A549 (cell line): ENCODE results near the gene CADM4. TPM values are rescaled to one million over a fixed set of nuclear protein-coding genes. Genes with fewer than 3 reads are reported as not detected.
A peak's percentile ranks its signal among the peaks of the same experiment; 100 is the strongest.

Experiments used
- ATAC-seq, 2 experiments: fragments of 200-7000 bp in 1 of 2; fragments of >200 bp in 1 of 2; cut with Nextera tagmentation in 1 of 2; cut with Tn5 transposase in 1 of 2; 3 replicates each; pipeline versions ENCODE4 v1.8.0 to v1.9.1; 2018 to 2020; ENCODE audit warnings: mild to moderate bottlenecking in 1 of 2, moderate library complexity in 1 of 2
- CTCF ChIA-PET: fragments of 300-600 bp; sonication (Branson Sonifier 250); formaldehyde crosslinking; extraction: SDS; loops from one replicate; lab custom pipeline; 2021; ENCODE audit warnings: antibody characterized with exemption, inconsistent platforms; lab: Yijun Ruan, JAX
- POLR2A ChIA-PET: fragments of 350-600 bp; formaldehyde crosslinking; extraction: SDS; loops from one replicate; lab custom pipeline; 2021; ENCODE audit warnings: antibody characterized with exemption, inconsistent platforms; lab: Yijun Ruan, JAX
- DNase-seq, 2 experiments: peaks; one replicate each; pipeline versions ENCODE4 v3.0.0 to v3.0.0-alpha.2; 2011 to 2016; ENCODE audit warnings: low read depth in 1 of 2, low spot score in 1 of 2
- FAIRE-seq: peaks from 2 replicates; lab custom pipeline; 2011; peaks lifted over from hg19 to GRCh38; lab: Jason Lieb, UNC
- H3K27ac ChIP-seq, 2 experiments: fragments of >200 bp; sonication (Bioruptor Twin); formaldehyde crosslinking; 3 replicates each; pipeline ENCODE4 v1.5.1; 2016 to 2017
- H3K4me1 ChIP-seq: fragments of >200 bp; sonication (Bioruptor Twin); formaldehyde crosslinking; 3 replicates; pipeline ENCODE4 v1.6.1; 2016
- H3K4me2 ChIP-seq: fragments of >200 bp; sonication (Bioruptor Twin); formaldehyde crosslinking; 3 replicates; pipeline ENCODE4 v1.6.1; 2016
- H3K4me3 ChIP-seq: fragments of >200 bp; sonication (Bioruptor Twin); formaldehyde crosslinking; 3 replicates; pipeline ENCODE4 v1.5.1; 2016
- H3K9me3 ChIP-seq: fragments of >200 bp; sonication (Bioruptor Twin); formaldehyde crosslinking; 3 replicates; pipeline ENCODE4 v1.6.1; 2016
- CBX8 ChIP-seq: fragments of 200-600 bp; sonication (generic); IDR thresholded peaks from 2 replicates; pipeline ENCODE4 v1.6.1; 2016
- ELK1 ChIP-seq: fragments of 150-350 bp; IDR thresholded peaks from 2 replicates; pipeline ENCODE4 v1.6.1; 2014; ENCODE audit warnings: low read depth, mild to moderate bottlenecking, low read length
- HDAC2 ChIP-seq: fragments of 200-600 bp; sonication (generic); IDR thresholded peaks from 2 replicates; pipeline ENCODE4 v1.6.1; 2016
- JUN ChIP-seq, 2 experiments: fragments of >200 bp; sonication (Bioruptor Twin); formaldehyde crosslinking; IDR thresholded peaks; 2 replicates in 1 of 2; 3 replicates in 1 of 2; pipeline ENCODE4 v1.6.1; 2016 to 2017
- NFE2L2 ChIP-seq: fragments of 150-350 bp; conservative IDR thresholded peaks from 2 replicates; pipeline ENCODE4 v1.6.1; 2014; ENCODE audit warnings: low read length
- PHF8 ChIP-seq: fragments of 200-600 bp; sonication (generic); IDR thresholded peaks from 2 replicates; pipeline ENCODE4 v1.6.1; 2016; ENCODE audit warnings: low read depth, mild to moderate bottlenecking, antibody characterized with exemption, moderate library complexity, borderline replicate concordance
- POLR2A ChIP-seq: IDR thresholded peaks from 2 replicates; pipeline ENCODE4 v1.6.1; 2012; ENCODE audit warnings: mild to moderate bottlenecking, low read length
- RFX5 ChIP-seq: fragments of 450-650 bp; IDR thresholded peaks from 2 replicates; pipeline ENCODE4 v1.7.1; 2014; ENCODE audit warnings: antibody characterized with exemption, mild to moderate bottlenecking, moderate library complexity
- RNF2 ChIP-seq: fragments of 200-600 bp; sonication (generic); IDR thresholded peaks from 2 replicates; pipeline ENCODE4 v1.6.1; 2016; ENCODE audit warnings: low read depth, mild to moderate bottlenecking, antibody characterized with exemption, moderate library complexity, borderline replicate concordance
- ZFP36 ChIP-seq: fragments of 450-650 bp; IDR thresholded peaks from 2 replicates; pipeline ENCODE4 v1.6.1; 2014; ENCODE audit warnings: borderline replicate concordance; ENCODE audit not compliant: partially characterized antibody
- WGBS: methylation state at CpG from one replicate; pipeline ENCODE4 v1.1.6; 2017; ENCODE audit errors: missing lambda C conversion rate; 5-methylcytosine and 5-hydroxymethylcytosine counted together
- polyA plus RNA-seq, 4 experiments: library from polyadenylated mRNA; depleted of rRNA in 3 of 4; stranded (reverse); fragments of >200 nt; fragmentation: RNase III in 1 of 4; extraction: RNeasy Plus Mini Kit Qiagen cat#74134 plus additional on column Dnase treatment in 1 of 4; gene quantifications; 2 replicates in 3 of 4; 3 replicates in 1 of 4; pipeline ENCODE4 v1.2.3, GENCODE V29; 2011 to 2017
- small RNA-seq, 6 experiments: library from RNA; depleted of rRNA; stranded (forward); fragments of <200 nt; gene quantifications; one replicate each; pipeline ENCODE3, GENCODE V24; 2012
- TF ChIP-seq, protein P1 (sequence below): IDR thresholded peaks from 2 replicates; pipeline ENCODE4 v1.6.1; 2012
- TF ChIP-seq, protein P2 (sequence below): IDR thresholded peaks from 2 replicates; pipeline ENCODE4 v1.6.1; 2012; ENCODE audit warnings: low read depth, borderline replicate concordance

The CADM4 gene
- polyA plus RNA-seq, 2 of the 4 experiments (the other 2 are of a cell fraction): 4.2 to 9.2 TPM

- under 1% methylated on average over 50 of the region's 51 CpGs for WGBS
- no peaks in the 10 kb centered on the region for H3K9me3 ChIP-seq
Measured at GRCh38 chr19:43575156-43575950, 64.3 kb downstream of the CADM4 start, which contains the start of the genes PINLYP and XRCC1. Gene PINLYP, plus strand, starts transcription at chr19:43575801. Its CDS starts 1,391 bp downstream, at chr19:43577192. Gene XRCC1, minus strand, starts transcription at chr19:43575527. Its CDS starts 69 bp downstream, at chr19:43575458.

DNA sequence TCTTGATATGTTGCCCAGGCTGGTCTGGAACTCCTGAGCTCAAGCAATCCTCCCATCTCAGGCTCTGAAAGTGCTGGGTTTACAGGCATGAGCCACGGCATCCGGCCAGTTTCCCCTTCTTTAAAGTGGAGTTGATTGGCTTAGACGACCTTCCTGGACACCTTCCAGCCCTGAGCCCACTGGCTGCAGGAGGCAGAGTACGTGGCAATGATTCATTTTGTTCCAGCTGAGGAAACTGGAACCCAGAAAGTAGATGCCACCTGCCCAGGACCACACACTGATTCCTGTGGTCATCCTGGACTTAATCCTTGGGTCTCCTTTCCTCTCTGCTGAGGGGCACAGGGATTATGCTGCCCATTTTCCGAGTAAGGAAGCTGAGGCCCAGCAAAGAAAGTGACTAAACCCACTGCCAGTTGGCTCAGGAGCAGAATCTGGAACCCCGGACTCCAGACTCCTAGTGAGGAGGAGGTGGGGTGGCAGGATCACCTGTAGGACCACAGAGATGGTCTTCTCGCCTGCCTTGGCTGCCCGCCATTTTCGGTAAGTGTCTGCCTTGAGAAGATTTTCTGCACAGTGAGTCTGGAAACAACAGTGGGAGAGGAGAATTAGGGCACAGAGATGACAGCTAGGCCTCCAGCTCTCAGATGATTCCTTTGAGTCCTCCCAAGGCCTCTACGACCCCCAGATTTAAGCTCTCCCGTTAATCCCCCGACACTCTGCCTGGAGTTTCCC, 65.1 kb downstream of the CADM4 start:
- Histone ChIP-seq H3K4me2 (peak overlapping the region; percentile 95), H3K4me3 (peak overlapping the region; percentile 84), H3K9me3 (no peaks in the 10 kb centered on the region)
- POLR2A ChIA-PET: interaction anchor here (1.2 to 2.4 kb wide), 4 partner anchors 10 to 42 kb away, joined by 3 to 17 read pairs (median 6); partner anchors contain the start of genes IRGQ, ZNF575 and ZNF576
- CTCF ChIA-PET: interaction anchor here (0.6 to 3.0 kb wide), 11 partner anchors 9 to 1140 kb away, joined by 3 to 24 read pairs (median 4); no protein-coding TSS in a partner anchor
- TF ChIP-seq PHF8 (no peak), RNF2 (no peak)
- TF ChIP-seq, all 56 proteins: peak for 0
- ATAC-seq (no peak; a peak in 1 of 6 replicates), FAIRE-seq (no peak), DNase-seq (no peak)
- Histone ChIP-seq H3K4me1 (peaks cover 11% of the 10 kb centered on the region), H3K27ac (peak overlapping the region; percentile 91)
- WGBS: 29% methylated on average over 12 of the region's 12 CpGs

More at GRCh38 chr19:43575156-43575950, 64.3 kb downstream of the CADM4 start, which contains the start of the genes PINLYP and XRCC1:
- peak; percentile 98 to 99 for ATAC-seq
- FAIRE-seq: peak; percentile 99
- Histone ChIP-seq H3K27ac (peak within 1 kb of the TSS; percentile 91), H3K4me1 (peaks cover 11% of the 10 kb centered on the region), H3K4me2 (peak within 1 kb of the TSS; percentile 95), H3K4me3 (peak within 1 kb of the TSS; percentile 84)
- POLR2A ChIA-PET: interaction anchor here (1.2 to 2.4 kb wide), 4 partner anchors 9 to 42 kb away, joined by 3 to 17 read pairs (median 6); partner anchors contain the start of genes IRGQ, ZNF575 and ZNF576
- peak; percentile 99 to 100 for DNase-seq
- CTCF ChIA-PET: interaction anchor here (0.6 to 3.0 kb wide), 10 partner anchors 10 to 1141 kb away, joined by 3 to 24 read pairs (median 4); no protein-coding TSS in a partner anchor
- TF ChIP-seq, protein P1, sequence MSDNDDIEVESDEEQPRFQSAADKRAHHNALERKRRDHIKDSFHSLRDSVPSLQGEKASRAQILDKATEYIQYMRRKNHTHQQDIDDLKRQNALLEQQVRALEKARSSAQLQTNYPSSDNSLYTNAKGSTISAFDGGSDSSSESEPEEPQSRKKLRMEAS: 0 out of 2 replicates have a peak, but pooled peaks have one; percentile 35
- TF ChIP-seq ZFP36 (no peak), PHF8 (peak; percentile 63; the same call in 1 of the 2 replicates), JUN (IDR thresholded peaks at IDR 0.05) (peak in 1 of 2 experiments; percentile 58; a peak in 3 of 5 replicates), RFX5 (peak; percentile 97), POLR2A (peak; percentile 52), NFE2L2 (no peak), CBX8 (no peak), ELK1 (no peak), RNF2 (no peak), HDAC2 (0 out of 2 replicates have a peak, but pooled peaks have one; percentile 38)
- TF ChIP-seq, protein P2, sequence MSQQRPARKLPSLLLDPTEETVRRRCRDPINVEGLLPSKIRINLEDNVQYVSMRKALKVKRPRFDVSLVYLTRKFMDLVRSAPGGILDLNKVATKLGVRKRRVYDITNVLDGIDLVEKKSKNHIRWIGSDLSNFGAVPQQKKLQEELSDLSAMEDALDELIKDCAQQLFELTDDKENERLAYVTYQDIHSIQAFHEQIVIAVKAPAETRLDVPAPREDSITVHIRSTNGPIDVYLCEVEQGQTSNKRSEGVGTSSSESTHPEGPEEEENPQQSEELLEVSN: peak; percentile 65; the same call in 1 of the 2 replicates

Small RNA genes within 50 kb of the gene (small RNA-seq; reads per million reads assigned to genes)
- 0 reads per million in 6 experiments for gene RN7SL368P

Other genes starting within 250 kb of the CADM4 start
- not detected in 2 replicates for gene TEX101, start 225.0 kb downstream of the CADM4 start, polyA plus RNA-seq (2011; rRNA removed)
- not detected in 3 replicates for gene TEX101, start 225.0 kb downstream of the CADM4 start, polyA plus RNA-seq (2017; fragmentation: RNase III; extraction: RNeasy Plus Mini Kit Qiagen cat#74134 plus additional on column Dnase treatment)
- gene LYPD3, start 174.2 kb downstream of the CADM4 start, polyA plus RNA-seq (2011; rRNA removed): 0.43 and 0.78 TPM in 2 replicates
- 0.27 to 0.69 TPM (median 0.33 TPM) in 3 replicates for gene LYPD3, start 174.2 kb downstream of the CADM4 start, polyA plus RNA-seq (2017; fragmentation: RNase III; extraction: RNeasy Plus Mini Kit Qiagen cat#74134 plus additional on column Dnase treatment)
- 4.4 and 5.5 TPM in 2 replicates for gene PHLDB3, start 135.1 kb downstream of the CADM4 start, polyA plus RNA-seq (2011; rRNA removed)
- 10.1 to 12.0 TPM (median 12.0 TPM) in 3 replicates for gene PHLDB3, start 135.1 kb downstream of the CADM4 start, polyA plus RNA-seq (2017; fragmentation: RNase III; extraction: RNeasy Plus Mini Kit Qiagen cat#74134 plus additional on column Dnase treatment)
- 58.9 and 75.6 TPM in 2 replicates for gene ETHE1, start 112.6 kb downstream of the CADM4 start, polyA plus RNA-seq (2011; rRNA removed)
- 31.2 to 38.6 TPM (median 37.3 TPM) in 3 replicates for gene ETHE1, start 112.6 kb downstream of the CADM4 start, polyA plus RNA-seq (2017; fragmentation: RNase III; extraction: RNeasy Plus Mini Kit Qiagen cat#74134 plus additional on column Dnase treatment)
- 0.09 and 0.38 TPM in 2 replicates for gene ZNF575, start 106.7 kb downstream of the CADM4 start, polyA plus RNA-seq (2011; rRNA removed)
- 1.4 to 2.2 TPM (median 1.5 TPM) in 3 replicates for gene ZNF575, start 106.7 kb downstream of the CADM4 start, polyA plus RNA-seq (2017; fragmentation: RNase III; extraction: RNeasy Plus Mini Kit Qiagen cat#74134 plus additional on column Dnase treatment)
- gene XRCC1, start 64.3 kb downstream of the CADM4 start, polyA plus RNA-seq (2011; rRNA removed): 31.9 and 32.0 TPM in 2 replicates
- gene XRCC1, start 64.3 kb downstream of the CADM4 start, polyA plus RNA-seq (2017; fragmentation: RNase III; extraction: RNeasy Plus Mini Kit Qiagen cat#74134 plus additional on column Dnase treatment): 55.1 to 62.3 TPM (median 55.2 TPM) in 3 replicates
- gene PINLYP, start 64.0 kb downstream of the CADM4 start, polyA plus RNA-seq (2011; rRNA removed): 0.12 TPM in 1 of 2 replicates, not detected in the other
- 0.27 to 0.37 TPM (median 0.28 TPM) in 3 replicates for gene PINLYP, start 64.0 kb downstream of the CADM4 start, polyA plus RNA-seq (2017; fragmentation: RNase III; extraction: RNeasy Plus Mini Kit Qiagen cat#74134 plus additional on column Dnase treatment)
- gene IRGQ, start 43.7 kb downstream of the CADM4 start, polyA plus RNA-seq (2011; rRNA removed): 10.0 and 14.2 TPM in 2 replicates
- gene IRGQ, start 43.7 kb downstream of the CADM4 start, polyA plus RNA-seq (2017; fragmentation: RNase III; extraction: RNeasy Plus Mini Kit Qiagen cat#74134 plus additional on column Dnase treatment): 6.3 to 6.5 TPM (median 6.4 TPM) in 3 replicates
- gene ZNF576, start 43.3 kb downstream of the CADM4 start, polyA plus RNA-seq (2011; rRNA removed): 10.6 and 11.2 TPM in 2 replicates
- 15.4 to 16.8 TPM (median 16.5 TPM) in 3 replicates for gene ZNF576, start 43.3 kb downstream of the CADM4 start, polyA plus RNA-seq (2017; fragmentation: RNase III; extraction: RNeasy Plus Mini Kit Qiagen cat#74134 plus additional on column Dnase treatment)
- gene SRRM5, start 27.8 kb downstream of the CADM4 start, polyA plus RNA-seq (2011; rRNA removed): 0.41 and 0.47 TPM in 2 replicates
- 0.44 to 0.55 TPM (median 0.50 TPM) in 3 replicates for gene SRRM5, start 27.8 kb downstream of the CADM4 start, polyA plus RNA-seq (2017; fragmentation: RNase III; extraction: RNeasy Plus Mini Kit Qiagen cat#74134 plus additional on column Dnase treatment)
- 19.3 and 22.9 TPM in 2 replicates for gene ZNF428, start 20.2 kb downstream of the CADM4 start, polyA plus RNA-seq (2011; rRNA removed)
- gene ZNF428, start 20.2 kb downstream of the CADM4 start, polyA plus RNA-seq (2017; fragmentation: RNase III; extraction: RNeasy Plus Mini Kit Qiagen cat#74134 plus additional on column Dnase treatment): 47.7 to 58.5 TPM (median 52.4 TPM) in 3 replicates
- 48.6 and 55.3 TPM in 2 replicates for gene PLAUR, start 30.3 kb upstream of the CADM4 start, polyA plus RNA-seq (2011; rRNA removed)
- gene PLAUR, start 30.3 kb upstream of the CADM4 start, polyA plus RNA-seq (2017; fragmentation: RNase III; extraction: RNeasy Plus Mini Kit Qiagen cat#74134 plus additional on column Dnase treatment): 27.4 to 29.0 TPM (median 28.3 TPM) in 3 replicates
- not detected in 2 replicates for gene IRGC, start 76.2 kb upstream of the CADM4 start, polyA plus RNA-seq (2011; rRNA removed)
- not detected in 3 replicates for gene IRGC, start 76.2 kb upstream of the CADM4 start, polyA plus RNA-seq (2017; fragmentation: RNase III; extraction: RNeasy Plus Mini Kit Qiagen cat#74134 plus additional on column Dnase treatment)
- 14.2 and 24.4 TPM in 2 replicates for gene SMG9, start 115.1 kb upstream of the CADM4 start, polyA plus RNA-seq (2011; rRNA removed)
- 44.2 to 47.3 TPM (median 46.7 TPM) in 3 replicates for gene SMG9, start 115.1 kb upstream of the CADM4 start, polyA plus RNA-seq (2017; fragmentation: RNase III; extraction: RNeasy Plus Mini Kit Qiagen cat#74134 plus additional on column Dnase treatment)
- gene KCNN4, start 141.1 kb upstream of the CADM4 start, polyA plus RNA-seq (2011; rRNA removed): 15.7 and 20.7 TPM in 2 replicates
- 16.9 to 21.0 TPM (median 20.7 TPM) in 3 replicates for gene KCNN4, start 141.1 kb upstream of the CADM4 start, polyA plus RNA-seq (2017; fragmentation: RNase III; extraction: RNeasy Plus Mini Kit Qiagen cat#74134 plus additional on column Dnase treatment)
- gene LYPD5, start 162.6 kb upstream of the CADM4 start, polyA plus RNA-seq (2011; rRNA removed): 0.12 and 0.16 TPM in 2 replicates
- 0.09 to 0.22 TPM (median 0.18 TPM) in 3 replicates for gene LYPD5, start 162.6 kb upstream of the CADM4 start, polyA plus RNA-seq (2017; fragmentation: RNase III; extraction: RNeasy Plus Mini Kit Qiagen cat#74134 plus additional on column Dnase treatment)
- 5.1 and 8.9 TPM in 2 replicates for gene ZNF283, start 187.5 kb upstream of the CADM4 start, polyA plus RNA-seq (2011; rRNA removed)
- 5.2 to 6.1 TPM (median 5.6 TPM) in 3 replicates for gene ZNF283, start 187.5 kb upstream of the CADM4 start, polyA plus RNA-seq (2017; fragmentation: RNase III; extraction: RNeasy Plus Mini Kit Qiagen cat#74134 plus additional on column Dnase treatment)
- 1.2 and 1.4 TPM in 2 replicates for gene ZNF404, start 244.1 kb upstream of the CADM4 start, polyA plus RNA-seq (2011; rRNA removed)
- gene ZNF404, start 244.1 kb upstream of the CADM4 start, polyA plus RNA-seq (2017; fragmentation: RNase III; extraction: RNeasy Plus Mini Kit Qiagen cat#74134 plus additional on column Dnase treatment): 0.75 to 1.1 TPM (median 0.89 TPM) in 3 replicates